GM13977 (cell line): ENCODE measurements around the gene CPZ.

ENCODE experiments used
- DNase-seq: peaks from one replicate; pipeline ENCODE4 v3.0.0; 2012; ENCODE audit warnings: low spot score
- CTCF ChIP-seq: IDR thresholded peaks from 2 replicates; pipeline ENCODE4 v1.5.1; 2012; ENCODE audit warnings: mild to moderate bottlenecking, control low read depth; ENCODE audit not compliant: insufficient read depth; ENCODE audit errors: extremely low read depth, missing control alignments
- in situ Hi-C: fragments of 300-500 bp; cut with MboI; formaldehyde crosslinking; loops from one replicate; pipeline ENCODE4 v1.12.0; 2022; ENCODE audit warnings: low sequenced_read_pairs, low pct_unique_long_range_greater_than_20kb, mixed read lengths, inconsistent platforms; ENCODE audit not compliant: unreplicated experiment

Gene CPZ

DNA sequence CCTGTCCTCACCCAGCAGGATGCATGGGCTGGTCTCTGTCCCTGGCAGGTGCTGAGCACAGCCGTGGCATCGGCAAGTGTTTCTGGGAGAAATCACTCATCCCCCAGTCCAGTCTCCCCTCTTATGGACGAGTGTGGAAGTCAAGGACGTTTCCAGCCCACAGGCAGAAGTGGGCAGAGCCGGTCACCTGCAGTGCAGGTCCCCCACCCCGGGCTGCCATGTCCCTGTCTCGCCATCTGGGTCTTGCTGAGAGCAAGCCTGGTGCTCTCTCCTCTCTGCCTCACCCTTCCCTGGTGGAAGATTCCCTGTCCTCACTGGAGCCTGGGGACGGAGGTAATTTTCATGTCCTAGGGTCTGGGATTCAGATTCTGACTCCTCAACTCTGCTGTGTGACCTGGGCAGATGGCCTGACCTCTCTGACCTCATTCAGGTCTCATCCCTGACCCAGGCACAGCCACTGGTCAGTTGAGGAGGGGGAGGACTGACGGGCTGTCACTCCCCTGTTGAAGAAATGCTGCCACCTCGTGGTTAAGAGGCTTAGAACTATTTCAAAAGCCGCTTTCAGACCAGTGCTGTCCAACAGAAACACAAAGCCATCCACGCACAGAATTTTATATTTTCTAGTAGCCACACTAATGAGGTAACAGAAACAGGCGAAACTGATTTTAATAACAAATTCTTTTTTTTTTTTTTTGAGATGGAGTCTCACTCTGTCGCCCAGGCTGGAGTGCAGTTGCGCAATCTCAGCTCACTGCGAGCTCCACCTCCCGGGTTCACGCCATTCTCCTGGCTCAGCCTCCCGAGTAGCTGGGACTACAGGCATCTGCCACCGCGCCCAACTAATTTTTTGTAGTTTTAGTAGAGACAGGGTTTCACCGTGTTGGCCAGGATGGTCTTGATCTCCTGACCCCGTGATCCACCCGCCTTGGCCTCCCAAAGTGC lies 1.8 kb downstream of the CPZ start:
- peak; percentile 91 for DNase-seq
- peak; percentile 58 for TF ChIP-seq CTCF
- in situ Hi-C loops, result loop anchor here (25.0 kb wide), 1 partner anchor 132 kb away; no protein-coding TSS in a partner anchor

DNA sequence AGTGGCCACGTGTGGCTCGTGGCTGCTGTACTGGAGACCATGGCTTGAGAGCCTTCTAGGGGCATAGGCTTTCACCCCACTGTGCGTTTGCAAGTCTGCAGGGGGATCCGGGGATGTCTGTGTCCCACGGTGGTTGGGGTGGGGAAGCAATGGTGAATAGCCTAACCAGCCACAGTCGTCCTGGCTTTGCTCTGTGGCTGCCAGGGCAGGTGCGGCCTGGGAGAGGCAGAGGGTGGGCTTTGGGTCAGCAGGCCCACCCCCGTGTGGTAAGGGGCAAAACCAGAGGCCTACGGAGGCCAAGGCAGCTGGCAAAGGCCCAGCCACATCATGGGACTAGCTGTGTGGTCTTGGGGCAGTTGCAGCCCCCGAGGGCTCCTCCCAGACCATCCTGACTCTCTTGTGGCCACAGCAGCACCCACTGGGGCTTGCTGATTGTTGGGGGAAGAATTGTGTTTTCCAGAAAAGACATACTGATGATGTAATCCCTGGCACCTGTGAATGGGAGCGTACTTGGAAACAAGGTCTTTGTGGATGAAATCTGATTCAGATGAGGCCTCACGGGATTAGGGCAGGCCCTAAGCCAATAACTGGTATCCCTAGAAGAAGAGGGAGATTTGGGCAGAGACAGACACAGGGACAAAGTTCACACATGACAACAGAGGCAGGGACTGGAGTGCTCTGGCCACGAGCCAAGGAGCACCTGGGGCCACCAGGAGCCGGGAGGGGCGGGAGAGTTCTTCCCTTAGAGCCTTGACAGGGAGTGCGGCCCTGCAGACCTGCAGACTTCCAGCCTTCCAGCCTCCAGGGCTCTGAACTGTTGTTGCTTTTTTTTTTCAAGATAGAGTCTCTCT lies 2.9 kb downstream of the CPZ start:
- DNase-seq, result no peak
- in situ Hi-C loops, result loop anchor here (25.0 kb wide), 1 partner anchor 133 kb away; no protein-coding TSS in a partner anchor
- TF ChIP-seq CTCF, result no peak

DNA sequence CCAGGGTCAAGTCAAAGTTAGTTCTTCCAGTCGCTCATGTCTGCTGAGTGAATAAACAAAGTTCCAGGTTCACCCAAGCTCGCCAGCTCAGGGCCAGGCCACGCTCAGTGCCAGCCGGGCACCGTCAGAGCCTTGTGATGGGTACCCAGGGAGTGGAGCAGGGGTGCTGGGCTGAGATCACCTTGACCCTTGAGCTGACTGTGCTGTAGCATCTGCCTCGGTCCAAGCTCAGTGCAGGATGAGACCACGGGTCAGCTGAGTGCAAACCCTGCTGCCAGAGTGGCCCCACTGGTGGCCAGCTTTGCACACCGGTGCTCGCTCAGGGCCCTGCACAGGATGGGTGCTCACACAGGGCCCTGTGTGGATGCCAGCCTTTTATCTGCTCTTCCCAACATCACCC lies 4.3 kb downstream of the CPZ start:
- in situ Hi-C loops, result loop anchor here (25.0 kb wide), 1 partner anchor 135 kb away; no protein-coding TSS in a partner anchor
- no peak for TF ChIP-seq CTCF

DNA sequence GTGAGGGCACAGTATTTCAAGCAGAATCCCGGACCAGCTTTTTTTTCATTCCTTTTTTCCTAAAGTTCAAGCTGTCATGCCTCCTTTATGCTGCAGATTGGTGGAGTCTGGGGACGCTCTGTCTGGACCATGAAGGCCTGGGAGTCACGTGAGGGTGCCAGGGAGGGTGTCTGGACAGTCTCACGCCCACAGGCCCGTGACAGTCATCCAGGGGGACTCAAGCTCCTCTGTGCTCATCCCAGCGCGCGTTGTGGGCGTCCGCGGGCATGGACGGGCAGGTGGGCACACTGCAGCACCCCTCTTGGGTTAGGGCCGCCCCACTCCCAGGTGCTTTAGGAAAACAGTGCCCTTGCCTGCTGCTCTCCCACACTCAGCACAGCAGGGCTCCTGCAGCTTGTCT lies 4.8 kb downstream of the CPZ start:
- in situ Hi-C loops, result loop anchor here (25.0 kb wide), 1 partner anchor 135 kb away; no protein-coding TSS in a partner anchor
- TF ChIP-seq CTCF, result no peak
- DNase-seq, result no peak

More for the DNA sequence above, 4.3 kb downstream of the CPZ start:
- no peak for DNase-seq

- DNase-seq, result no peak
- in situ Hi-C loops, result loop anchor here (25.0 kb wide), 1 partner anchor 135 kb away; no protein-coding TSS in a partner anchor
- TF ChIP-seq CTCF, result no peak
Measured at GRCh38 chr4:8597791-8598190, 5.2 kb downstream of the CPZ start.

GRCh38 chr4:8598391-8599090 lies 6.0 kb downstream of the CPZ start:
- TF ChIP-seq CTCF, result no peak
- DNase-seq, result no peak
- in situ Hi-C loops, result loop anchor here (25.0 kb wide), 1 partner anchor 136 kb away; no protein-coding TSS in a partner anchor
